Upper lobe of left lung (tissue), 6 donors: Measurements from ENCODE around the gene HNF1A. TPM values are rescaled to one million over a fixed set of nuclear protein-coding genes. Genes with fewer than 3 reads are reported as not detected.

Experiments
- ATAC-seq, 2 donors: fragments of 200-7000 bp; cut with Tn5 transposase; one replicate each; pipeline ENCODE4 v1.9.1; 2022; ENCODE audit warnings: mild to moderate bottlenecking in 2 of 2, moderate library complexity in 2 of 2; ENCODE audit not compliant: low FRiP score in 2 of 2
- DNase-seq, 2 donors: peaks; one replicate each; pipeline ENCODE4 v3.0.0-alpha.2; 2019 to 2020
- H3K27ac ChIP-seq, 4 donors: fragments of 200-600 bp; sonication (generic); one replicate each; pipeline ENCODE4 v1.5.1; 2016 to 2019
- H3K27me3 ChIP-seq, 4 donors: fragments of 200-600 bp; sonication (generic); one replicate each; pipeline ENCODE4 v1.5.1; 2017 to 2019
- H3K36me3 ChIP-seq, 4 donors: fragments of 200-600 bp; sonication (generic); one replicate each; pipeline ENCODE4 v1.5.1; 2016 to 2019
- H3K4me1 ChIP-seq, 4 donors: fragments of 200-600 bp; sonication (generic); one replicate each; pipeline ENCODE4 v1.5.1; 2018 to 2019
- H3K4me3 ChIP-seq, 4 donors: fragments of 200-600 bp; sonication (generic); one replicate each; pipeline ENCODE4 v1.5.1; 2017 to 2019; ENCODE audit warnings: mild to moderate bottlenecking in 2 of 4, moderate library complexity in 1 of 4
- H3K9me3 ChIP-seq, 4 donors: fragments of 200-600 bp; sonication (generic); one replicate each; pipeline ENCODE4 v1.5.1; 2018 to 2019
- CTCF ChIP-seq, 6 experiments: fragments of 450-650 bp in 4 of 6; fragments of 200-600 bp in 2 of 6; sonication (generic) in 2 of 6; IDR thresholded peaks; one replicate each; pipeline ENCODE4 v1.5.1; 2016 to 2019; ENCODE audit warnings: antibody characterized with exemption in 6 of 6
- EP300 ChIP-seq, 4 donors: sonication (generic); formaldehyde crosslinking; IDR thresholded peaks; one replicate each; pipeline ENCODE4 v1.5.1; 2017; ENCODE audit warnings: antibody characterized with exemption in 4 of 4, control low read depth in 2 of 4
- POLR2A ChIP-seq, 4 donors: fragments of 450-650 bp; IDR thresholded peaks; one replicate each; pipeline ENCODE4 v1.5.1; 2016 to 2017; ENCODE audit warnings: antibody characterized with exemption in 4 of 4, mild to moderate bottlenecking in 2 of 4
- POLR2AphosphoS5 ChIP-seq, 2 donors: sonication (generic); formaldehyde crosslinking; IDR thresholded peaks; one replicate each; pipeline ENCODE4 v1.5.1; 2017; ENCODE audit warnings: antibody characterized with exemption in 2 of 2
- WGBS, 2 donors: methylation state at CpG; one replicate each; pipeline ENCODE4 v1.1.5; 2017 to 2018; 5-methylcytosine and 5-hydroxymethylcytosine counted together
- total RNA-seq, 6 donors: library from RNA; depleted of rRNA in 4 of 6; stranded (reverse); fragments of >200 nt in 4 of 6; gene quantifications; one replicate each; pipeline versions ENCODE4 v1.1.0 to v1.2.1, GENCODE V29; 2016 to 2021
- donor health status: DM: no; HTN: no; CAD: no; lungs with moderate emphysema.
- donor health status: DM: no; HTN: yes; CAD: no; lungs with severe emphysema.

Gene HNF1A
- under 1 TPM in 2 of 6 donors, not detected in 4; 0.24 to 0.30 TPM for total RNA-seq

- no peak for ATAC-seq
- 65 to 71% methylated on average over 12 to 13 of the region's 40 CpGs for WGBS, 2 donors
Measured at GRCh38 chr12:120978296-120979219, at the start of gene HNF1A. TSS of gene HNF1A (plus strand) at chr12:120978543. CDS start at chr12:120978769, 226 bp downstream.

GRCh38 chr12:120928864-120929652 lies 49.3 kb upstream of the HNF1A start:
- Histone ChIP-seq H3K27ac (no peak overlapping the region), H3K27me3 (no peaks in the 10 kb centered on the region), H3K4me3 (no peak overlapping the region), H3K9me3 (no peaks in the 10 kb centered on the region), H3K4me1 (no peaks in the 10 kb centered on the region), H3K36me3 (no peaks in the 10 kb centered on the region)
- ATAC-seq (peak in 1 of 2 donors; percentile 59), DNase-seq (peak in 1 of 2 donors; percentile 40)
- TF ChIP-seq EP300 (IDR thresholded peaks at IDR 0.05) (no peak), CTCF (IDR thresholded peaks at IDR 0.05) (no peak), POLR2A (IDR thresholded peaks at IDR 0.05) (no peak), POLR2AphosphoS5 (IDR thresholded peaks at IDR 0.05) (no peak)
- WGBS, 2 donors: 69 to 75% methylated on average over 8 to 13 of the region's 13 CpGs

More at GRCh38 chr12:120978296-120979219, at the start of gene HNF1A:
- H3K36me3 ChIP-seq: no peaks in the 10 kb centered on the region
- peak in 1 of 2 donors; percentile 74 for DNase-seq
- no peaks in the 10 kb centered on the region for H3K9me3 ChIP-seq
- no peak within 1 kb of the TSS for H3K27ac ChIP-seq
- TF ChIP-seq EP300 (IDR thresholded peaks at IDR 0.05) (no peak), CTCF (IDR thresholded peaks at IDR 0.05) (no peak), POLR2A (IDR thresholded peaks at IDR 0.05) (no peak), POLR2AphosphoS5 (IDR thresholded peaks at IDR 0.05) (no peak)
- H3K4me3 ChIP-seq: no peak within 1 kb of the TSS
- no peaks in the 10 kb centered on the region for H3K27me3 ChIP-seq
- H3K4me1 ChIP-seq: no peaks in the 10 kb centered on the region

- no peak for ATAC-seq
- TF ChIP-seq POLR2A (IDR thresholded peaks at IDR 0.05): no peak
- no peak for TF ChIP-seq CTCF (IDR thresholded peaks at IDR 0.05)
- TF ChIP-seq POLR2AphosphoS5 (IDR thresholded peaks at IDR 0.05): no peak
- no peak for TF ChIP-seq EP300 (IDR thresholded peaks at IDR 0.05)
Measured at GRCh38 chr12:120930032-120930431, 48.3 kb upstream of the HNF1A start.

GRCh38 chr12:120932058-120932457 lies 46.3 kb upstream of the HNF1A start:
- TF ChIP-seq POLR2AphosphoS5 (IDR thresholded peaks at IDR 0.05): no peak
- TF ChIP-seq EP300 (IDR thresholded peaks at IDR 0.05): no peak
- no peak for TF ChIP-seq POLR2A (IDR thresholded peaks at IDR 0.05)
- TF ChIP-seq CTCF (IDR thresholded peaks at IDR 0.05): no peak
- no peak overlapping the region for H3K27ac ChIP-seq
- DNase-seq (no peak), ATAC-seq (no peak)
- no peaks in the 10 kb centered on the region for H3K9me3 ChIP-seq
- H3K4me3 ChIP-seq: no peak overlapping the region
- 70 to 79% methylated on average over 7 of the region's 7 CpGs for WGBS, 2 donors
- H3K27me3 ChIP-seq: no peaks in the 10 kb centered on the region
- H3K4me1 ChIP-seq: peaks cover 0 to 5% (median 0%) of the 10 kb centered on the region in 4 donors
- H3K36me3 ChIP-seq: no peaks in the 10 kb centered on the region

More at GRCh38 chr12:120930032-120930431, 48.3 kb upstream of the HNF1A start:
- H3K27me3 ChIP-seq: no peaks in the 10 kb centered on the region
- no peak for DNase-seq
- H3K27ac ChIP-seq: no peak overlapping the region
- no peaks in the 10 kb centered on the region for H3K36me3 ChIP-seq
- 95 to 98% methylated on average over 5 of the region's 5 CpGs for WGBS, 2 donors
- H3K9me3 ChIP-seq: no peaks in the 10 kb centered on the region
- no peak overlapping the region for H3K4me3 ChIP-seq
- H3K4me1 ChIP-seq: no peaks in the 10 kb centered on the region
